Parathyroid adenoma (tissue), 2 donors: ENCODE measurements around the gene GFRAL.

ENCODE experiments used
- H2AFZ ChIP-seq: fragments of 300-600 bp; sonication (generic); one replicate; pipeline ENCODE4 v1.7.0; 2017; ENCODE audit warnings: antibody characterized with exemption, mild to moderate bottlenecking
- H3K27ac ChIP-seq: fragments of 300-600 bp; sonication (generic); one replicate; pipeline ENCODE4 v1.7.0; 2017
- H3K27me3 ChIP-seq: fragments of 300-600 bp; sonication (generic); one replicate; pipeline ENCODE4 v1.7.0; 2017; ENCODE audit warnings: low read length; ENCODE audit not compliant: control insufficient read depth, insufficient read depth
- H3K36me3 ChIP-seq: fragments of 300-600 bp; sonication (generic); one replicate; pipeline ENCODE4 v1.7.0; 2017; ENCODE audit warnings: low read length; ENCODE audit not compliant: control insufficient read depth, insufficient read depth
- H3K4me1 ChIP-seq: fragments of 300-600 bp; sonication (generic); one replicate; pipeline ENCODE4 v1.7.0; 2017; ENCODE audit warnings: control low read depth
- H3K4me2 ChIP-seq: fragments of 300-600 bp; sonication (generic); one replicate; pipeline ENCODE4 v1.7.0; 2017; ENCODE audit warnings: low read length
- H3K4me3 ChIP-seq: fragments of 300-600 bp; sonication (generic); one replicate; pipeline ENCODE4 v1.7.0; 2017; ENCODE audit warnings: low read depth, low read length
- H3K79me2 ChIP-seq: fragments of 300-600 bp; sonication (generic); one replicate; pipeline ENCODE4 v1.7.0; 2017; ENCODE audit warnings: control low read depth
- H3K9ac ChIP-seq: fragments of 300-600 bp; sonication (generic); one replicate; pipeline ENCODE4 v1.7.0; 2017; ENCODE audit warnings: mild to moderate bottlenecking
- H3K9me3 ChIP-seq: fragments of 300-600 bp; sonication (generic); one replicate; pipeline ENCODE4 v1.7.0; 2017; ENCODE audit warnings: low read length; ENCODE audit not compliant: control insufficient read depth
- CTCF ChIP-seq: fragments of 300-600 bp; sonication (generic); IDR thresholded peaks from one replicate; pipeline ENCODE4 v1.7.0; 2017; ENCODE audit warnings: antibody characterized with exemption, mild to moderate bottlenecking
- donor health status: primary hyperparathyroidism.

Gene GFRAL

GRCh38 chr6:55449225-55449624, 122.0 kb downstream of the GFRAL start:
- H3K9ac ChIP-seq = no peak overlapping the region
- H3K27me3 ChIP-seq = no peaks in the 10 kb centered on the region
- no peak for TF ChIP-seq CTCF
- no peaks in the 10 kb centered on the region for H3K4me1 ChIP-seq
- no peaks in the 10 kb centered on the region for H3K79me2 ChIP-seq
- H3K27ac ChIP-seq = no peak overlapping the region
- no peaks in the 10 kb centered on the region for H3K9me3 ChIP-seq
- no peak overlapping the region for H3K4me2 ChIP-seq
- H2AFZ ChIP-seq = no peak overlapping the region
- no peaks in the 10 kb centered on the region for H3K36me3 ChIP-seq
- no peak overlapping the region for H3K4me3 ChIP-seq

- no peak overlapping the region for H3K4me2 ChIP-seq
- no peaks in the 10 kb centered on the region for H3K9me3 ChIP-seq
- no peaks in the 10 kb centered on the region for H3K36me3 ChIP-seq
- H3K9ac ChIP-seq = no peak overlapping the region
- no peaks in the 10 kb centered on the region for H3K4me1 ChIP-seq
- no peak overlapping the region for H2AFZ ChIP-seq
- no peak overlapping the region for H3K27ac ChIP-seq
- H3K79me2 ChIP-seq = no peaks in the 10 kb centered on the region
- no peaks in the 10 kb centered on the region for H3K27me3 ChIP-seq
- TF ChIP-seq CTCF = no peak
- no peak overlapping the region for H3K4me3 ChIP-seq
Observed at GRCh38 chr6:55450005-55450404, 122.7 kb downstream of the GFRAL start.
